ENCODE data around the gene SPON1.
"Not testable (repeated sequence)": the region's sequence is repeated elsewhere in the genome, so short reads cannot be mapped to it uniquely, and the experiment has no call there.

Gene SPON1

DNA sequence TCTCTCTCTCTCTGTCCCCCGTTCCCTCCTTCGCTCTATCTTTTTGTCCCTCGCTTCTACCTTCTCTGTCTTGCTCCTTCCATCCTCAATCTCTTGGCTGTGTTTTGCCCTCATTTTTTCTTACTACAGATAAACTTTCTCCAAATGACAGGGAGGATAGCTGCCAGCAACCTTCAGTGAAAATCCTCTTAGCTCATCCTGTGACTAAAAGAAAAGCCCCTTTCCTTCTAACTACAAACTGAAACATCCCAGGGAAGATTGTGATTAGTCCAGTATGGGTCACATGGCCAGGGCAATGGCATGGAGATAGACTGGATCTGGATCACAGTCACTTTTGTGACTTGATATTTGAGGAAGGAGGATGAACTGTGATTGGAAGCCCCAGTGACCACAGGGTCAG, 10.4 kb downstream of the SPON1 start:
- H3K4me3 ChIP-seq (ENCODE audit: control insufficient read depth, low read depth, low read length): no peak overlapping the region
- no peak for TF ChIP-seq CTCF (conservative IDR thresholded peaks at IDR 0.05; ENCODE audit: control insufficient read depth, insufficient read depth, low read depth, low read length)
- no peak for DNase-seq (ENCODE audit: low read depth)

DNA sequence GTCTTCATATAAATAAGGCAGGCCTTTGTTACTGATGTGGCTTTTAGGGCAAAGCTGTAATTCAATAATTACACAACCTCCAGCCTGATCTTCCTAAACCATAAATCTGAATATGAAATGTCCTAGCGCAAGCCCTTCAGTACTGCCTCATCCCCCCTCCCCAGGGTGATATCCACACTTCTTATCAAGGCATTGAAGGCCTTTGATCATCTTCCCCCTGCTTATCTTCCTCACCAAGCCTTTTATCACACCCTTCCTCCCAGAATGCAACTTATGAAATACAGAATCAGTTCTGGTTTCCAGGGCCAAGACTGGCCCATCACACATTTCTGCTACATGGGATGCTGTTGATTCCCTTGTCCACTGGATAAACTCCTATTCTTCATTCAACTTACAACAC, 12.1 kb downstream of the SPON1 start:
- DNase-seq (ENCODE audit: low read depth): no peak
- no peak for TF ChIP-seq CTCF (conservative IDR thresholded peaks at IDR 0.05; ENCODE audit: control insufficient read depth, insufficient read depth, low read depth, low read length)
- no peak overlapping the region for H3K4me3 ChIP-seq (ENCODE audit: control insufficient read depth, low read depth, low read length)

DNA sequence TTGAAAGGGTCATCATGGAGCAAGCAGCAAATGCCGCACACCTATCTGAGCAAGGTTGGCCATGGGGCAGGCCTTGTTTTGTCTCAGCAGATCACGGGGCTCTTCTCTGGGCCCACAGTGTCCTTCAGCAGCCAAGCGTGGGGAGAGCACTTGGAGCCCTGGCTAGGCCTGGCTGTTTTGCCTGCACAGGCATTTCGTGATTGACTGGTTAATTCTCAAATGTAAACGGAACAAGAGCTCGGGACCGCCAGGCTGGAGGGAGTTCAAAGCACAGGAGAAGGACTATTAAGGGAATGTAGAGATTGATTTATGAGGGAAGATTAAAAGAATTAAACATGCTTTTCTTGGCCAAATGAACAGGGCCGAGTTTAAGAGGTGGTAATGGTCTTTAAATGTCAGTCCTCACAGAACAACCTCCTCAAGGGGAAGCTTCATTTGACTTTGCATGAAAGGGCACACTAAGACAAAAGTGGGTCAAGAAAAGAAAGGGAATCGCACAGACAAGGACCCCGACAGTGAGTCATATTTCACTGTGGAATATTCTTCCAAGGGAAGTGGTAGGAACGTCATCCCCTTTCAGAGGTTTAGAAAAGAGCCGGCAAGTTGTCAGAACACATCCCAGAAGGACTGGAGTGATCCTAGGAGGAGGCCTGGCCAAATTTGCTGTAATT, 20.7 kb downstream of the SPON1 start:
- DNase-seq (ENCODE audit: low read depth): peak; percentile 63
- no peak for TF ChIP-seq CTCF (conservative IDR thresholded peaks at IDR 0.05; ENCODE audit: control insufficient read depth, insufficient read depth, low read depth, low read length)
- no peak overlapping the region for H3K4me3 ChIP-seq (ENCODE audit: control insufficient read depth, low read depth, low read length)

- DNase-seq (ENCODE audit: low read depth): peak; percentile 90
- no peak for TF ChIP-seq CTCF (conservative IDR thresholded peaks at IDR 0.05; ENCODE audit: control insufficient read depth, insufficient read depth, low read depth, low read length)
Measured at GRCh38 chr11:13984616-13985450, 22.3 kb downstream of the SPON1 start.

DNA sequence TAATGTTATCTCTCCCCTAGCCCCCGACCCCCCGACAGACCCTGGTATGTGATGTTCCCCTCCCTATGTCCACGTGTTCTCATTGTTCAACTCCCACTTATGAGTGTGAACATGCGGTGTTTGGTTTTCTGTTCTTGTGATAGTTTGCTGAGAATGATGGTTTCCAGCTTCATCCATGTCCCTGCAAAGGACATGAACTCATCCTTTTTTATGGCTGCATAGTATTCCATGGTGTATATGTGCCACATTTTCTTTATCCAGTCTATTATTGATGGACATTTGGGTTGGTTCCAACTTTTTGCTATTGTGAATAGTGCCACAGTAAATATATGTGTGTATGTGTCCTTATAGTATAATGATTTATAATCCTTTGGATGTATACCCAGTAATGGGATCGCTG, 24.2 kb downstream of the SPON1 start:
- DNase-seq (ENCODE audit: low read depth); H3K4me3 ChIP-seq (ENCODE audit: control insufficient read depth, low read depth, low read length): not testable (repeated sequence)

More at GRCh38 chr11:13984616-13985450, 22.3 kb downstream of the SPON1 start:
- H3K4me3 ChIP-seq (ENCODE audit: control insufficient read depth, low read depth, low read length): no peak overlapping the region

- peak; percentile 45 for DNase-seq (ENCODE audit: low read depth)
- H3K4me3 ChIP-seq (ENCODE audit: control insufficient read depth, low read depth, low read length): not testable (repeated sequence)
Measured at GRCh38 chr11:13992158-13992856, 29.8 kb downstream of the SPON1 start.

GRCh38 chr11:13993096-13993765, 30.7 kb downstream of the SPON1 start:
- no peak for DNase-seq (ENCODE audit: low read depth)
- no peak overlapping the region for H3K4me3 ChIP-seq (ENCODE audit: control insufficient read depth, low read depth, low read length)
- TF ChIP-seq CTCF (conservative IDR thresholded peaks at IDR 0.05; ENCODE audit: control insufficient read depth, insufficient read depth, low read depth, low read length): no peak
